ENCODE measurements around the gene IQSEC2.

IQSEC2 gene

DNA sequence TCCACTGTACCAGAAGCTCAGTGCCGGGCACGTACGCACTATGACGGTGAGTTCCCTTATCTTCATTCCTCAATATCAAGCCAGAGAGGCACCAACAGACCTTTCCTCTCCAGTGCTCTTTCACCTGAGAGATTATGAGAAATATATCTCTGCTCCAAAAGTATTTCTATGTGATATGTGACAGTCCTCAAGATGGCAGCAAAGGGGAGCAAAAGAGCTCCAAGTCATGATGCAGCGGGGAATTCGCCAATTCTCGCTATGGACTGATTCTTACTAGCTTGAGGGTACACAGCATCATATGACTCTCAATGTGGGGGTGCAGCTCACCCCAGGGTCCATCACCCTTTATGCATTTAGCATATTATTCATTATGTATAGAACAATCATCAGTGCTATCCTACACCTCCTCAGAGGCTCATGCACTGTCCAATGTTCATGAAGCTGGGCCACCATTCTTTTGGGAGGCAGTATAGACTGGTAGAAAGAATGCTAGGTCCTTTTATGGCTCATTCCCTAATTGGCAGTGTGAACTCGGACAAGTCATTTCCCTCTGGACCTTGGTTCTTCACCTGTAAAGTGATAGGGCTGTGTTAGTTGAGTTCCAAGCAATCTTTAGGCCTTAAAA is 12.8 kb upstream of the IQSEC2 start:
- no peaks in the 10 kb centered on the region for H3F3A ChIP-seq (ENCODE audit: insufficient read depth, low read length)
- no peaks in the 10 kb centered on the region for H4K20me1 ChIP-seq (ENCODE audit: insufficient read depth, low read length)
- no peaks in the 10 kb centered on the region for H3K36me3 ChIP-seq (ENCODE audit: insufficient read depth, low read length)
- no peaks in the 10 kb centered on the region for H3K4me1 ChIP-seq (ENCODE audit: insufficient read depth, low read length, severe bottlenecking)
- H3K9me2 ChIP-seq (ENCODE audit: low read depth, low read length): no peaks in the 10 kb centered on the region
- H3K79me2 ChIP-seq (ENCODE audit: insufficient read depth, low read length): no peaks in the 10 kb centered on the region
- no peak overlapping the region for H3K4me3 ChIP-seq (ENCODE audit: low read depth, low read length, poor library complexity, severe bottlenecking)
- TF ChIP-seq EZH2 (IDR thresholded peaks at IDR 0.05; ENCODE audit: borderline replicate concordance, low read length): no peak
- TF ChIP-seq, protein P1, sequence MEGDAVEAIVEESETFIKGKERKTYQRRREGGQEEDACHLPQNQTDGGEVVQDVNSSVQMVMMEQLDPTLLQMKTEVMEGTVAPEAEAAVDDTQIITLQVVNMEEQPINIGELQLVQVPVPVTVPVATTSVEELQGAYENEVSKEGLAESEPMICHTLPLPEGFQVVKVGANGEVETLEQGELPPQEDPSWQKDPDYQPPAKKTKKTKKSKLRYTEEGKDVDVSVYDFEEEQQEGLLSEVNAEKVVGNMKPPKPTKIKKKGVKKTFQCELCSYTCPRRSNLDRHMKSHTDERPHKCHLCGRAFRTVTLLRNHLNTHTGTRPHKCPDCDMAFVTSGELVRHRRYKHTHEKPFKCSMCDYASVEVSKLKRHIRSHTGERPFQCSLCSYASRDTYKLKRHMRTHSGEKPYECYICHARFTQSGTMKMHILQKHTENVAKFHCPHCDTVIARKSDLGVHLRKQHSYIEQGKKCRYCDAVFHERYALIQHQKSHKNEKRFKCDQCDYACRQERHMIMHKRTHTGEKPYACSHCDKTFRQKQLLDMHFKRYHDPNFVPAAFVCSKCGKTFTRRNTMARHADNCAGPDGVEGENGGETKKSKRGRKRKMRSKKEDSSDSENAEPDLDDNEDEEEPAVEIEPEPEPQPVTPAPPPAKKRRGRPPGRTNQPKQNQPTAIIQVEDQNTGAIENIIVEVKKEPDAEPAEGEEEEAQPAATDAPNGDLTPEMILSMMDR (IDR thresholded peaks at IDR 0.05; ENCODE audit: low read length): peak; percentile 46; the same call in 1 of the 2 replicates
- H3K27me3 ChIP-seq (ENCODE audit: insufficient read depth, low read length): no peaks in the 10 kb centered on the region
- no peak overlapping the region for H3K4me2 ChIP-seq (ENCODE audit: low read length)
- no peak overlapping the region for H2AFZ ChIP-seq (ENCODE audit: low read length)
- no peaks in the 10 kb centered on the region for H3K9me3 ChIP-seq (ENCODE audit: low read length)
- no peak overlapping the region for H3K9ac ChIP-seq (ENCODE audit: low read length)
- H3K27ac ChIP-seq (ENCODE audit: low read depth, low read length, poor library complexity, severe bottlenecking): no peak overlapping the region

DNA sequence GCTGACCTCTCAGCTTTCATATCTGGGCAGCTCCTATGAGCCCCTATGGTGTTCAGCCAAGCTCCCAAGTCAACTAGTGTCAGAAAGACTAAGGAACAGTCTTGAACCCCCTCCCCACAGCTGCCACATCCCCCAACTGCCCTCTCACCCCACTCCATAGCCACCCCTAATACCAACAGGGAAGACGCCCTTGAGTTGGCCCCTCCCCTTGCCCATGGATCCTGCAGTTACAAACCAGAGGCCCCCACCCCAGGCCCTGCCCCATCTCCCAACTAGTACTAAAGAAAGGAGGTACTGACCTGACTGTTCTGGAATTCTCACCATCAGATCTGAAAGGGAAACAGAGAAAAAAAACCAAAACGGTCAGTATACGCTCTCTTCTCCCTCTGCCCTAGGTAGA is 10.2 kb upstream of the IQSEC2 start:
- Histone ChIP-seq H3K4me1 (ENCODE audit: insufficient read depth, low read length, severe bottlenecking) (peaks cover 13% of the 10 kb centered on the region), H3K36me3 (ENCODE audit: insufficient read depth, low read length) (no peaks in the 10 kb centered on the region), H3K79me2 (ENCODE audit: insufficient read depth, low read length) (no peaks in the 10 kb centered on the region), H3K27ac (ENCODE audit: low read depth, low read length, poor library complexity, severe bottlenecking) (no peak overlapping the region), H3K4me2 (ENCODE audit: low read length) (no peak overlapping the region), H3K4me3 (ENCODE audit: low read depth, low read length, poor library complexity, severe bottlenecking) (no peak overlapping the region), H3K9me3 (ENCODE audit: low read length) (no peaks in the 10 kb centered on the region), H3K9ac (ENCODE audit: low read length) (no peak overlapping the region), H3F3A (ENCODE audit: insufficient read depth, low read length) (no peaks in the 10 kb centered on the region), H3K27me3 (ENCODE audit: insufficient read depth, low read length) (no peaks in the 10 kb centered on the region), H4K20me1 (ENCODE audit: insufficient read depth, low read length) (no peaks in the 10 kb centered on the region), H3K9me2 (ENCODE audit: low read depth, low read length) (no peaks in the 10 kb centered on the region), H2AFZ (ENCODE audit: low read length) (no peak overlapping the region)
- TF ChIP-seq EZH2 (IDR thresholded peaks at IDR 0.05; ENCODE audit: borderline replicate concordance, low read length): no peak
- TF ChIP-seq, protein P1 (IDR thresholded peaks at IDR 0.05; ENCODE audit: low read length): no peak

DNA sequence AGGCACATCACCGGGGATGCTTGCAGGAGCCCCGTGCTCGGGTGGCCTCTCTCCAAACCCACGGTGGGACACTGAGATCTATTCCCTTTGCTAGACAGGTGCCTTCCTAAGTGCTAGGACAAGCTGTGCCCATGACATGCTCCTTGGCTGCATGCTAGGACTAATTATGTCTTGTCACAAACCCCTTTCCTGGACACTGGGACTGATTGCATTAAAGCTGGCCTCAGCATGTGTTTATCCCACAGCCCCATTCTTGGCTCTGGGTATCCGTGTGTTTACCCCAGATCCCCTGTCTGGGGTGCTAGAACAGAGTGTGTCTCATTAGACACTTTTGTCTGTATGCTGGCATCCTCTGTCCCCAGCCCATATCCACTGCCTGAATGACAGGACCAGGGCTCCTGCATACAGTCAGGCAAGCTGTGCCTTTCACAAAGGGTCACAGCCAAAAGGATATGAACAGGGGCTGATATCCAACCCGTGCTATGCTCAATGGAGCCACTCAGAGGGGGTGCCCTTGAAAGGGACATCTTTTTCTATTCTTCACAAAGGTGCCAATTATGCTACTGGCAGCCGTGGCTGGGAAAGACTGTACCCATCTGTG is 9.2 kb upstream of the IQSEC2 start:
- Histone ChIP-seq H3K9me2 (ENCODE audit: low read depth, low read length) (no peaks in the 10 kb centered on the region), H3K9me3 (ENCODE audit: low read length) (no peaks in the 10 kb centered on the region), H3K36me3 (ENCODE audit: insufficient read depth, low read length) (no peaks in the 10 kb centered on the region), H3F3A (ENCODE audit: insufficient read depth, low read length) (no peaks in the 10 kb centered on the region), H4K20me1 (ENCODE audit: insufficient read depth, low read length) (no peaks in the 10 kb centered on the region), H2AFZ (ENCODE audit: low read length) (no peak overlapping the region), H3K4me3 (ENCODE audit: low read depth, low read length, poor library complexity, severe bottlenecking) (no peak overlapping the region), H3K27me3 (ENCODE audit: insufficient read depth, low read length) (no peaks in the 10 kb centered on the region), H3K79me2 (ENCODE audit: insufficient read depth, low read length) (no peaks in the 10 kb centered on the region), H3K4me2 (ENCODE audit: low read length) (no peak overlapping the region), H3K4me1 (ENCODE audit: insufficient read depth, low read length, severe bottlenecking) (peaks cover 13% of the 10 kb centered on the region), H3K9ac (ENCODE audit: low read length) (no peak overlapping the region), H3K27ac (ENCODE audit: low read depth, low read length, poor library complexity, severe bottlenecking) (no peak overlapping the region)
- TF ChIP-seq, protein P1 (IDR thresholded peaks at IDR 0.05; ENCODE audit: low read length): no peak
- TF ChIP-seq EZH2 (IDR thresholded peaks at IDR 0.05; ENCODE audit: borderline replicate concordance, low read length): no peak

Data from OCI-LY1 (cell line).